IPS-NIHi11 (cell line): ENCODE data around the gene BMP8B.
A peak's percentile ranks its signal among the peaks of the same experiment; 100 is the strongest.
"Not testable (repeated sequence)": the region's sequence is repeated elsewhere in the genome, so short reads cannot be mapped to it uniquely, and the experiment has no call there.

Experiments used
- DNase-seq: peaks from one replicate; pipeline ENCODE4 v3.0.0; 2012; ENCODE audit warnings: mixed read lengths, low spot score

Gene BMP8B

DNA sequence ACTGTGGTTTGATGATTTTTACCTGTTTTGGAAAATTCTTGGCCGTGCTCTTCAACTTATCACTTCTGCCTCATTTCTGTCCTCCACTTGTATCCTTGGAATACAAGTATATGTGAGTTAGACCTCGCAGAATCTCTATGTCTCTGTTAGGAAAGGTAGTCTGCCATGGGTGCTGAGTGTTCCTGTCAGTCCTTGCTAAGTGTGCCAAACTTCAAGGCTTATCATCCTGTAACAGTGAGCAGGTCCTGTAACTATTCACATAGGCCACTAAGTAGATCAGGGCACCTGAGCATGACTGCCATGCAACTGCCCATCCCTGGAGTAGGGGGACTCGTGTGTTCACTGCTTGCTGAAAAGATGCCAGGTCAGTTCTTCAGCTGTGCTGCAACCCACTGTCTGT, 24.2 kb upstream of the BMP8B start:
- DNase-seq, result no peak

DNA sequence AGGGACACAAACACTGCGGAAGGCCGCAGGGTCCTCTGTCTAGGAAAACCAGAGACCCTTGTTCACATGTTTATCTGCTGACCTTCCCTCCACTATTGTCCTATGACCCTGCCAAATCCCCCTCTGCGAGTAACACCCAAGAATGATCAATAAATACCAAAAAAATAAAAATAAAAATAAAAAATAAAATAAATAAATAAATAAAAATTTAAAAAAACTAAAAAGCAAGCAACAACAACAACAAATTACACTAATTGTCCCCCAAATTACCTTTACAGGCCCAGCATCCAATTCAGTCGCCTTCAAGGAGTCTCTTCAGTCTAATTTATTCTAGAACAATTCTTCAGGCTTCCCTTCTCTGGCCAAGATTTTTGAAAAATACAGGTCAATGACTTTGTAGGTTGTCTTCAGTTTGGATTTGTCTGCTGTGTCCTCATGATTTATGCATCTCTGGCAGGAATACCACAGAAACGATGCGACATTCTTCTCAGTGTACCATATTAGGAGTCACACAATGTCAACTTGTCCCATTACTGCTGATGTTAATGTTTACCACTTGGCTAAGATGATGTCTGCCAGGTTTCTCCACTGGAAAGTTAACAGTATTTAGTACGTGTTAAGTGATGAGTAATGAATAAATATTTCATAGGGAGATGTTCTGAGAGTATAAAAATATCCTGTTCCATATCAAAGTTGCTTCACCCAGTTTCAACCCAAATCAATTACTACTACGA, 20.3 kb upstream of the BMP8B start:
- DNase-seq, result no peak

- no peak for DNase-seq
Measured at GRCh38 chr1:39805385-39805784, 16.7 kb upstream of the BMP8B start.

DNA sequence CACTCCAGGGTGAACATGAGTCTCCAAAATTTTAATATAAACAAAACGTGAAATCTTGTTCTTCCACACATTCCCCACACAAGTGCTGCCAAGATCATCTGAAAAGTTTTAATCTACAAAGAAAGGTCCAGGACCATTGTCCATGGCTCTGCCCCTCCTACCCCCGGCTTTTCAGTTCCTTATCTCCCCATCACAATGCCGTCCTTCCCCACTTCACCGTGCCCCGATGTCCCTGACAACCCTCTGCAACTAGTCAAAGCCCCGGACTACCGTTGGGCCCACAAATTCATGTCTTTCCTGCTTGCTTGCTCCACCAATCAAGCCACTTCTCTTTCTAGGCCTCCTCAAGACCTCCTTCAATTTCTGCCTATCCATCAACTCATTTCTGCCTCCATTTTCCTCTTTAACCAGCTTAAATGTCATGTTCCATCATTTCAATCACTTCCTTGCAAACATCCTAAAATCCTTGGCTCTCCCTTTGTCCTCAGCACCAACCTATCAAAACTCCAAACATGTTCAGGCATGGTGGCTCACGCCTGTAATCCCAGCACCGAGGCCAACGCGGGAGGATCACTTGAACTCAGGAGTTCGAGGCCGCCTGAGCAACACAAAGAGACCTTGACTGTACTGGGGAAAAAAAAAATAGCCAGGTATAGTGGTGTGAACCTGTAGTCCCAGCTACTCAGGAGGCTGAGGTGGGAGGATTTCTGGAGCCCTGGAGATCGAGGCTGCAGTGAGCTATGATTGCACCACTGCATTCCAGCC, 14.0 kb upstream of the BMP8B start:
- DNase-seq, result no peak

DNA sequence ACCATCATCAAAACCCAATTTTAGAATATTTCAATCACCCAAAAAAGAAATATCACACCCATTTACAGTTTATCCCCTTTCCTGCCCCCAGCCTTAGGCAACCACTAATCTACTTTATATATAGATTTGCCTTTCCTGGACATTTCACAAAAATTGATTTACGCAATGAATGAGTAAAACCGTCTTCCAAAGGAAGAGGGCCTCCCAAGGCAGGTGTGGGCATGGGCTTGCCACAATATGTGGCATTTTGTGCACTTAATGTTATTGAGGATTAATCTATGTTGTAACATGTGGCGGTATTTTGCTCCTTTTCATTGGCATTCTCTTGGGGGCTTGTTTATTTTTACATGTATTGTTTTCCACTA, 11.8 kb upstream of the BMP8B start:
- DNase-seq, result no peak

GRCh38 chr1:39799770-39800470, 11.3 kb upstream of the BMP8B start:
- DNase-seq, result peak; percentile 88

GRCh38 chr1:39798859-39799769, 10.4 kb upstream of the BMP8B start:
- peak; percentile 54 for DNase-seq

- no peak for DNase-seq
Measured at GRCh38 chr1:39795651-39796050, 7.0 kb upstream of the BMP8B start.

- no peak for DNase-seq
Measured at GRCh38 chr1:39791838-39792237, 3.2 kb upstream of the BMP8B start.

DNA sequence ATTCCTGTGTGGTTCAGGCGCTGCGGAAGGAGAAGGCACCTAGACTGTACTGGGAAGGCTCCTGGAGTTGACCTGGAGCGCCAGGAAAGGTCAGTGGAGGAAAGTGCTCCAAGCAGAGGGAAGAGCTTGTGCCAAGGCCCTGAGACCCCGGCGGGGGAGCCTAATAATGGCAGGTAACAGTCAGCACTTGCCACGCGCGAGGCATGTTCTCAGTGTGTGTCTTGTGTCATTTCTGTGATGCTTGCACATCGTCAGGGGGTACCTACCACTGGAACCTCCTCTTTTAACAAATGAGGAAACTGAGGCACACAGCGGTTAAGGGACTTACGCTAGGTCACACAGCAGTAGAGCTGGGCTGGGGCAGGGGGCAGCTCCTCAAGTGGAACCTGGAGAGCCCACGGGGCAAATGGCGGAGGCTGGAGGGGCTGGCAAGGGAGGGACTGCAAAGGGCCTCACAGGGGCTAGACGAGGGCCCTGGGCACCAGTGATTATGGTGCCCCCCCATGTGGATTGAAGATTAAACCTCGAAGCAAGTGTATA, 976 bp upstream of the BMP8B start:
- DNase-seq, result no peak

DNA sequence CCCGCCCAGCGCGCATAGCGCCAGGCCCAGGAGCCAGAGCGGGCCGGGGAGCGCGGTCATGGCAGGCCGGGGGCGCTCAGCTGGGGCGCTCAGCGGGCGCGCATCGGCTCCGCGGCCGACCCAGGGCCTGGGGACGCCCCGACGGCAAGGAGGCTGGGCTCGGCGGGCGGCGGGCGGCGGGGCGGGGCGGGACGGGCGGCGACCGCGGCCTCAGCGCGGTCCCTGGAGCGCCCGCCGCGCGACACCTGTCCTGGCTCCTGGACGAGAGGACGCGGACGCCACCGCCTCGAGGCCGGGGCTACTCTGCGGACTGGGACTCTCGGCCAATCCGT, 273 bp downstream of the BMP8B start:
- no peak for DNase-seq

DNA sequence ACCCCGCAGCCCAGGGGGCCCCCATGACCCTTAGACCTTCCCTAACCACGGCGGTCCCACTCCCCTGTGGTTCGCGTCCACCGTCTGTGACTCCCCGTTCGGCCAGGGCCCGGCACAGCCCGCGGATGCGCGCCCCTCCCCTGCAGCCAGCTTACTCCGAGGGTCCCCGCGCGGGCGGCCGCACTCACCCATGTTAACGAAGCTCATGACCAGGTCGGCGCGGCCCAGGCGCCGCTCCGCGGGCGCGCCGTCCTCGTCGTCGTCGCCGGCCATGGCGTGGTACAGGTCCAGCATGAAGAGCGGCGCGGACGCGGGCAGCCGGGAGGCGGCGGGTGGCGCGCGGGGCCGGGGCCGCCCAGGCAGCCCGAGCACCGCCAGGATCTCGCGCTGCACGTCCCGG, 701 bp downstream of the BMP8B start:
- DNase-seq, result not testable (repeated sequence)

- no peak for DNase-seq
Measured at GRCh38 chr1:39787468-39787867, 1.2 kb downstream of the BMP8B start.

DNA sequence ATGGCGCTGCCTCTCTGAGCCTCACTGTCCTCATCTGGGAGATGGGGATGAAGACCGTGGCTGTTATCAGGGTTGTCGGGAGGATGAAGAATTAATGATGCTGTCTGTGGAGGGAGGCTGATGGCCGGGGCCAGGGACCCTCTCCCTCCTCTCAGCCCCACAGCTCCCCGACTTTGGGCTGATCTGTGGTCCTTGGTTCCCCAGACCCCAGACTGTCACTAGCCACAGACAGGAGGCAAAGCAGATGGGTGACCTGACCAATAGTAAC, 1.6 kb downstream of the BMP8B start:
- not testable (repeated sequence) for DNase-seq

DNA sequence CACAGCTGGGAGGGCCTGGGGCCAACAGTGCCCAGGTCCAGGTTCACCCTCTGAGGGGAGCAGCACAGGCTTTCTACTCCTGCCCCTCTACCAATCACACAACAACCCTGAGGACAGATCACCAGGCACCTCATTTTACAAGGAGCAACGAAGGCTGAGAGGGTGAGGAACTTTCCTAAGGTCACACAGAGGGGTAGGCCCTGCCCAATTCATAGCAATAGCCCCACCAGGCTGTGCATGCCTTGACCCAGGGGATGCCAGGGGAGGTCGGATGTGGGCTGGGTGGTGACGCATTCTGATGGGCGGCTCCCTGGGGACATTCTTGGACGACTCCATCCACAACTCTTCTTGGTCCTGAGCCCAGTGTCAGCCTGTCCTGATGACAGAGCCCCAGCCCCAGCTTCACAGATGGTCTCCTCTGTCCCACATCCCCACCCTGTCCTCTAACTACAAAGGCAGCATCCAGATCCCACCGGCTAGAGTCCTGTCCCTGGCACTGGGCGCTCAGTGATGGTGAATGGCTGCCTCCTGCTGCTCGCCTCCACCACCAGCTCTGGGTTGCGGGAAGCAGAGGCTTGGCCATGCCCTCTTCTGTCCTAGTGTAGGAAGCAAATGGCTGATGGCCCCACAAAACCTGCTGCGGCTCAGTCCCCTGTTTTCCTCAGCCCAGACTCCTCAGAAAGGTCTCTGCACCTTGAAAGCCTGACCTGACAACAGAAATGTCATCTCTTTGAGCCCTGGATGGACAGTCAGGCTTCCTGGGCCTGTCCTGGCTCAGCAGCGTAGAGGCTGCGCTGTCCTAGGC, 2.2 kb downstream of the BMP8B start:
- DNase-seq, result not testable (repeated sequence)

- not testable (repeated sequence) for DNase-seq
Measured at GRCh38 chr1:39782685-39783084, 6.0 kb downstream of the BMP8B start.

GRCh38 chr1:39782103-39782502, 6.6 kb downstream of the BMP8B start:
- no peak for DNase-seq

DNA sequence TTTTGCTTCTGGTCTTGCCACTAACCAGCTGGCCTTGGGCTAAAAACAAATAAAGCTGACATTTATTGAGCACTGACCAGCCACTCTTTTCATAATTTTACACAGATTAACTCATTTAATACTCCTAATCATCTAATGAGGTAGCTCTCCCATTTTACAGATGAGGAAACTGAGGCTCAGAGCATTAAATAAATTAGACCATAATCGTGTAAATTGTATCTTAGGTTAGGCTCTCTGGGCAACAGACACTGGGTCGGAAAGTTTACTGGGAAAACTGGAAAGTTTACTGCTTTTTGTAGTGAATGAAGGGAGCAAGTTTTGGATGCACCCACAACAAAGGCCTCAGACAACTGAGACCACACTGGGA, 7.3 kb downstream of the BMP8B start:
- DNase-seq, result no peak

GRCh38 chr1:39779821-39780220, 8.8 kb downstream of the BMP8B start:
- no peak for DNase-seq

GRCh38 chr1:39779137-39779536, 9.5 kb downstream of the BMP8B start:
- DNase-seq, result no peak

GRCh38 chr1:39778463-39779099, 10.1 kb downstream of the BMP8B start:
- not testable (repeated sequence) for DNase-seq
